Neural cell (in vitro differentiated cells): ENCODE measurements around the gene ANGEL2. TPM values are rescaled to one million over a fixed set of nuclear protein-coding genes. Genes with fewer than 3 reads are reported as not detected.

Experiments
- H2AFZ ChIP-seq: fragments of 200-600, 300-800 bp; sonication (generic), shearing (Covaris generic); 2 replicates; pipeline ENCODE4 v1.6.0; 2014; ENCODE audit warnings: low read depth, mild to moderate bottlenecking, antibody characterized with exemption, low read length, moderate library complexity
- H3F3A ChIP-seq: fragments of 200-600 bp; shearing (Covaris generic); 2 replicates; pipeline ENCODE4 v1.6.1; 2016; ENCODE audit warnings: mild to moderate bottlenecking, moderate library complexity, mixed read lengths, antibody characterized with exemption, low read length; ENCODE audit not compliant: insufficient read depth, poor library complexity, severe bottlenecking
- H3K27ac ChIP-seq: fragments of 200-600, 300-800 bp; sonication (generic), shearing (Covaris generic); 2 replicates; pipeline ENCODE4 v1.5.1; 2014; ENCODE audit warnings: mild to moderate bottlenecking, low read length, moderate library complexity
- H3K27me3 ChIP-seq: fragments of 300-800, 200-600 bp; sonication (generic), shearing (Covaris generic); 2 replicates; pipeline ENCODE4 v1.6.0; 2014; ENCODE audit warnings: mild to moderate bottlenecking, low read depth, low read length, moderate library complexity; ENCODE audit not compliant: insufficient read depth
- H3K36me3 ChIP-seq: fragments of 300-800, 200-600 bp; sonication (generic), shearing (Covaris generic); 2 replicates; pipeline ENCODE4 v1.5.1; 2014; ENCODE audit warnings: mild to moderate bottlenecking, antibody characterized with exemption, low read length, moderate library complexity; ENCODE audit not compliant: insufficient read depth
- H3K4me2 ChIP-seq: fragments of 300-800, 200-600 bp; sonication (generic), shearing (Covaris generic); 2 replicates; pipeline ENCODE4 v1.6.0; 2014; ENCODE audit warnings: mild to moderate bottlenecking, low read length
- H3K4me3 ChIP-seq: fragments of 300-800, 200-600 bp; sonication (generic), shearing (Covaris generic); 2 replicates; pipeline ENCODE4 v1.5.1; 2014; ENCODE audit warnings: mild to moderate bottlenecking, low read length, moderate library complexity
- H3K79me2 ChIP-seq: fragments of 200-600 bp; shearing (Covaris generic); replicated peaks from 2 replicates; pipeline ENCODE4 v1.6.0; 2014; ENCODE audit warnings: mild to moderate bottlenecking, low read length, moderate library complexity; ENCODE audit not compliant: insufficient read depth
- H3K9ac ChIP-seq: fragments of 300-800, 200-600 bp; sonication (generic), shearing (Covaris generic); 2 replicates; pipeline ENCODE4 v1.6.1; 2016; ENCODE audit warnings: mild to moderate bottlenecking, low read length, mixed read lengths
- H3K9me2 ChIP-seq: fragments of 200-600 bp; shearing (Covaris generic); 2 replicates; pipeline ENCODE4 v1.6.1; 2016; ENCODE audit warnings: mild to moderate bottlenecking, low read length, mixed read lengths; ENCODE audit not compliant: insufficient read depth
- H3K9me3 ChIP-seq: fragments of 200-600, 300-800 bp; sonication (generic), shearing (Covaris generic); 2 replicates; pipeline ENCODE4 v1.6.1; 2016; ENCODE audit warnings: mild to moderate bottlenecking, mixed run types, low read length, moderate library complexity, mixed read lengths
- H4K20me1 ChIP-seq: fragments of 200-600 bp; shearing (Covaris generic); 2 replicates; pipeline ENCODE4 v1.6.1; 2016; ENCODE audit warnings: mild to moderate bottlenecking, mixed run types; ENCODE audit not compliant: insufficient read depth
- EP300 ChIP-seq: fragments of 450-650 bp; conservative IDR thresholded peaks from 2 replicates; pipeline ENCODE4 v1.6.1; 2014; ENCODE audit warnings: antibody characterized with exemption, mild to moderate bottlenecking, moderate library complexity; ENCODE audit not compliant: poor library complexity, severe bottlenecking
- EZH2 ChIP-seq: fragments of 200-600, 300-800 bp; shearing (Covaris generic), sonication (generic); IDR thresholded peaks from 2 replicates; pipeline ENCODE4 v1.6.1; 2014; ENCODE audit warnings: antibody characterized with exemption, low read length, borderline replicate concordance, mild to moderate bottlenecking; ENCODE audit not compliant: insufficient read depth, poor library complexity, severe bottlenecking
- MXI1 ChIP-seq: fragments of 450-650 bp; conservative IDR thresholded peaks from 2 replicates; pipeline ENCODE4 v1.6.1; 2014; ENCODE audit warnings: antibody characterized with exemption, mild to moderate bottlenecking; ENCODE audit not compliant: poor library complexity, severe bottlenecking
- POLR2AphosphoS5 ChIP-seq: IDR thresholded peaks from 2 replicates; pipeline ENCODE4 v1.6.1; 2012
- RAD21 ChIP-seq: fragments of 450-650 bp; conservative IDR thresholded peaks from 2 replicates; pipeline ENCODE4 v1.6.1; 2014; ENCODE audit warnings: antibody characterized with exemption, mild to moderate bottlenecking, moderate library complexity
- SMC3 ChIP-seq: fragments of 450-650 bp; conservative IDR thresholded peaks from 2 replicates; pipeline ENCODE4 v1.6.1; 2014; ENCODE audit warnings: antibody characterized with exemption, mild to moderate bottlenecking, moderate library complexity; ENCODE audit not compliant: poor library complexity
- TAF1 ChIP-seq: IDR thresholded peaks from 2 replicates; pipeline ENCODE4 v1.6.1; 2012; ENCODE audit warnings: low read depth
- polyA plus RNA-seq: library from polyadenylated mRNA; depleted of rRNA; stranded (reverse); fragments of >200 nt; gene quantifications from 2 replicates; pipeline ENCODE4 v1.2.3, GENCODE V29; 2014
- TF ChIP-seq, protein P1 (sequence below): fragments of 450-650 bp; IDR thresholded peaks from 2 replicates; pipeline ENCODE4 v1.5.1; 2014; ENCODE audit warnings: antibody characterized with exemption, mild to moderate bottlenecking, moderate library complexity; ENCODE audit not compliant: poor library complexity, severe bottlenecking
- TF ChIP-seq, protein P2 (sequence below): IDR thresholded peaks from 2 replicates; pipeline ENCODE4 v1.6.1; 2012; ENCODE audit warnings: borderline replicate concordance

The ANGEL2 gene
- polyA plus RNA-seq, 1 donor from 2014 or later, result 58.7 TPM

DNA sequence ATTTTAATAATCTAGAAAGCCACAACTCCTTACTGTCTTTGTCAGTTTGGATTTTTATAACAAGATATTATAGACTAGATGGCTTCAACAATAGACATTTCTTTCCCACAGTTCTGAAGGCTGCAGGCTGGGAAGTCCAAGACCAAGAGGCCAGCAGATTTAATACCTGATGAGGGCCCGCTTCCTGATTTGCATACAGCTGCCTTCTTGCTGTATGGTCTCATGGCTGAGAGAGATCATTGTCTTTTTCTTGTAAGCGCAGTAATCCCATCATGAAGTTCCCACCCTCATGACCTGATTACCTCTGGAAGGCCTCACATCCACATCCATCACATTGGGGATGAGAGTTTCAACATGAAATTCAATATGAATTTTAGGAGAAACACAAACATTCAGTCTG lies 45.2 kb upstream of the ANGEL2 start:
- no peaks in the 10 kb centered on the region for H3K9me2 ChIP-seq
- no peaks in the 10 kb centered on the region for H4K20me1 ChIP-seq
- H3K4me3 ChIP-seq, result no peak overlapping the region
- H2AFZ ChIP-seq, result no peak overlapping the region
- no peak overlapping the region for H3K9ac ChIP-seq
- no peaks in the 10 kb centered on the region for H3K36me3 ChIP-seq
- H3K4me2 ChIP-seq, result no peak overlapping the region
- H3K79me2 ChIP-seq, result peaks cover 27% of the 10 kb centered on the region
- H3F3A ChIP-seq, result no peaks in the 10 kb centered on the region
- TF ChIP-seq EP300 (no peak), TAF1 (no peak), POLR2AphosphoS5 (no peak), SMC3 (no peak), RAD21 (no peak), MXI1 (no peak), EZH2 (no peak)
- TF ChIP-seq, protein P1, sequence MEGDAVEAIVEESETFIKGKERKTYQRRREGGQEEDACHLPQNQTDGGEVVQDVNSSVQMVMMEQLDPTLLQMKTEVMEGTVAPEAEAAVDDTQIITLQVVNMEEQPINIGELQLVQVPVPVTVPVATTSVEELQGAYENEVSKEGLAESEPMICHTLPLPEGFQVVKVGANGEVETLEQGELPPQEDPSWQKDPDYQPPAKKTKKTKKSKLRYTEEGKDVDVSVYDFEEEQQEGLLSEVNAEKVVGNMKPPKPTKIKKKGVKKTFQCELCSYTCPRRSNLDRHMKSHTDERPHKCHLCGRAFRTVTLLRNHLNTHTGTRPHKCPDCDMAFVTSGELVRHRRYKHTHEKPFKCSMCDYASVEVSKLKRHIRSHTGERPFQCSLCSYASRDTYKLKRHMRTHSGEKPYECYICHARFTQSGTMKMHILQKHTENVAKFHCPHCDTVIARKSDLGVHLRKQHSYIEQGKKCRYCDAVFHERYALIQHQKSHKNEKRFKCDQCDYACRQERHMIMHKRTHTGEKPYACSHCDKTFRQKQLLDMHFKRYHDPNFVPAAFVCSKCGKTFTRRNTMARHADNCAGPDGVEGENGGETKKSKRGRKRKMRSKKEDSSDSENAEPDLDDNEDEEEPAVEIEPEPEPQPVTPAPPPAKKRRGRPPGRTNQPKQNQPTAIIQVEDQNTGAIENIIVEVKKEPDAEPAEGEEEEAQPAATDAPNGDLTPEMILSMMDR, result no peak
- TF ChIP-seq, protein P2, sequence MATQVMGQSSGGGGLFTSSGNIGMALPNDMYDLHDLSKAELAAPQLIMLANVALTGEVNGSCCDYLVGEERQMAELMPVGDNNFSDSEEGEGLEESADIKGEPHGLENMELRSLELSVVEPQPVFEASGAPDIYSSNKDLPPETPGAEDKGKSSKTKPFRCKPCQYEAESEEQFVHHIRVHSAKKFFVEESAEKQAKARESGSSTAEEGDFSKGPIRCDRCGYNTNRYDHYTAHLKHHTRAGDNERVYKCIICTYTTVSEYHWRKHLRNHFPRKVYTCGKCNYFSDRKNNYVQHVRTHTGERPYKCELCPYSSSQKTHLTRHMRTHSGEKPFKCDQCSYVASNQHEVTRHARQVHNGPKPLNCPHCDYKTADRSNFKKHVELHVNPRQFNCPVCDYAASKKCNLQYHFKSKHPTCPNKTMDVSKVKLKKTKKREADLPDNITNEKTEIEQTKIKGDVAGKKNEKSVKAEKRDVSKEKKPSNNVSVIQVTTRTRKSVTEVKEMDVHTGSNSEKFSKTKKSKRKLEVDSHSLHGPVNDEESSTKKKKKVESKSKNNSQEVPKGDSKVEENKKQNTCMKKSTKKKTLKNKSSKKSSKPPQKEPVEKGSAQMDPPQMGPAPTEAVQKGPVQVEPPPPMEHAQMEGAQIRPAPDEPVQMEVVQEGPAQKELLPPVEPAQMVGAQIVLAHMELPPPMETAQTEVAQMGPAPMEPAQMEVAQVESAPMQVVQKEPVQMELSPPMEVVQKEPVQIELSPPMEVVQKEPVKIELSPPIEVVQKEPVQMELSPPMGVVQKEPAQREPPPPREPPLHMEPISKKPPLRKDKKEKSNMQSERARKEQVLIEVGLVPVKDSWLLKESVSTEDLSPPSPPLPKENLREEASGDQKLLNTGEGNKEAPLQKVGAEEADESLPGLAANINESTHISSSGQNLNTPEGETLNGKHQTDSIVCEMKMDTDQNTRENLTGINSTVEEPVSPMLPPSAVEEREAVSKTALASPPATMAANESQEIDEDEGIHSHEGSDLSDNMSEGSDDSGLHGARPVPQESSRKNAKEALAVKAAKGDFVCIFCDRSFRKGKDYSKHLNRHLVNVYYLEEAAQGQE, result no peak
- no peaks in the 10 kb centered on the region for H3K9me3 ChIP-seq
- no peak overlapping the region for H3K27ac ChIP-seq
- no peaks in the 10 kb centered on the region for H3K27me3 ChIP-seq

DNA sequence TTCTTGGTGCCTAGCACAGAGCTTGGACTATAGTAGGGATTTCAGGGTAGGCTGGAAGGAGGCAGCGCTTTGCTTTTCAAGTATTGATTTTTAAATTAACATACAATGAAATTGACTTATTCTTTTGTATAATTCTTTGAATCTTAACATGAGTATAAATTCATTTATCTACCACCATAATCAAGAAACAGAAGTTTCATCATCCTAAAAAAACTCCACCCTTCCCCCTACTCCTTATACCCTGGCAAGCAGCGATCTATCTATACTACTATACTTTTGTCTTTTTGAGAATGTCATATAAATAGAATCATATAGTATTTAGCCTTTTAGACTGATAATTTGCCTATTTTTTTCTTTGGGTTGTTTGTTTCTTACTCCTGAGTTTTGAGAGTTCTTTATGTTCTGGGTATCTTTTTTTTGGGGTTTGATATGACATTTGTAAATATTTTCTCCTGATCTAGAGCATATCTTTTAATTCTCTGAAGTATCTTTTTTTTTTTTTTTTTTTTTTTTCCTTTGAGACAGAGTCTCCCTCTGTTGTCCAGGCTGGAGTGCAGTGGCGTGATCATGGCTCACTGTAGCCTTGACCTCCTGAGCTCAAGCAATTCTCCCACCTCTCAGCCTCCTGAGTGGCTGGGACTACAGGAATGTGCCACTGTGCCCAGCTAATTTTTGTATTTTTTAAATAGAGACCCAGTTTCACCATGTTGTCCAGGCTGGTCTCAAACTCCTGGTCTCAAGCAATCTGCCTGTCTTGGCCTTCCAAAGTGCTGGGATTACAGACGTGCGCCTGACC lies 41.8 kb upstream of the ANGEL2 start:
- Histone ChIP-seq H3K4me2 (no peak overlapping the region), H3F3A (no peaks in the 10 kb centered on the region), H3K9me3 (no peaks in the 10 kb centered on the region), H3K4me3 (no peak overlapping the region), H2AFZ (no peak overlapping the region), H4K20me1 (no peaks in the 10 kb centered on the region), H3K27ac (no peak overlapping the region), H3K79me2 (peaks cover 40% of the 10 kb centered on the region), H3K36me3 (no peaks in the 10 kb centered on the region), H3K9ac (no peak overlapping the region), H3K27me3 (no peaks in the 10 kb centered on the region), H3K9me2 (no peaks in the 10 kb centered on the region)
- TF ChIP-seq POLR2AphosphoS5 (no peak), MXI1 (no peak), TAF1 (no peak), EP300 (no peak), SMC3 (no peak), RAD21 (no peak), EZH2 (no peak)
- TF ChIP-seq, protein P2, result no peak
- TF ChIP-seq, protein P1, result no peak
